ENCODE data around the gene PAQR5.
"Not testable (repeated sequence)": the region's sequence is repeated elsewhere in the genome, so short reads cannot be mapped to it uniquely, and the experiment has no call there.

DNA sequence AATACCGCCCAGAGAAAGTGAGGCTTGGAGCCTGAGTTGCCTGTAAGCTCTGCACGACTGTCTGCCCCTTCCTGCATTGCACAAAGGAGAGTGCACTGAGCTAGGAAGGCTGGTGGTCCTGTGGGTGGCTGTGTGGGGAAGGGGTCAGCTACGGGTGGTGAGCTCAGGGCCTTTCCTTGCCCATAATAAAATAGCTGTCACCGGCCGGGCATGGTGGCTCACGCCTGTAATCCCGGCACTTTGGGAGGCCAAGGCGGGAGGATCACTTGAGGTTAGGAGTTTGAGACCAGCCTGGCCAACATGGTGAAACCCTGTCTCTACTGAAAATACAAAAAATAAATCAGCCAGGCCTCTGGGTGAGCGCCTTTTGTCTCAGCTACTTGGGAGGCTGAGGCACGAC lies 7.1 kb upstream of the PAQR5 start:
- TF ChIP-seq, protein P1, sequence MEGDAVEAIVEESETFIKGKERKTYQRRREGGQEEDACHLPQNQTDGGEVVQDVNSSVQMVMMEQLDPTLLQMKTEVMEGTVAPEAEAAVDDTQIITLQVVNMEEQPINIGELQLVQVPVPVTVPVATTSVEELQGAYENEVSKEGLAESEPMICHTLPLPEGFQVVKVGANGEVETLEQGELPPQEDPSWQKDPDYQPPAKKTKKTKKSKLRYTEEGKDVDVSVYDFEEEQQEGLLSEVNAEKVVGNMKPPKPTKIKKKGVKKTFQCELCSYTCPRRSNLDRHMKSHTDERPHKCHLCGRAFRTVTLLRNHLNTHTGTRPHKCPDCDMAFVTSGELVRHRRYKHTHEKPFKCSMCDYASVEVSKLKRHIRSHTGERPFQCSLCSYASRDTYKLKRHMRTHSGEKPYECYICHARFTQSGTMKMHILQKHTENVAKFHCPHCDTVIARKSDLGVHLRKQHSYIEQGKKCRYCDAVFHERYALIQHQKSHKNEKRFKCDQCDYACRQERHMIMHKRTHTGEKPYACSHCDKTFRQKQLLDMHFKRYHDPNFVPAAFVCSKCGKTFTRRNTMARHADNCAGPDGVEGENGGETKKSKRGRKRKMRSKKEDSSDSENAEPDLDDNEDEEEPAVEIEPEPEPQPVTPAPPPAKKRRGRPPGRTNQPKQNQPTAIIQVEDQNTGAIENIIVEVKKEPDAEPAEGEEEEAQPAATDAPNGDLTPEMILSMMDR (IDR thresholded peaks at IDR 0.05; ENCODE audit: insufficient read depth, low read depth, low read length): not testable (repeated sequence)
- not testable (repeated sequence) for TF ChIP-seq EZH2 (IDR thresholded peaks at IDR 0.05; ENCODE audit: insufficient read depth, low read length)

All from astrocyte (in vitro differentiated cells and primary cell).